HL-60/S4 treated with phorbol 12-myristate 13-acetate at 8.2 ng/mL for 4 days and 3 days (cell line): ENCODE data around the gene IBA57.
"Not testable (repeated sequence)": the region's sequence is repeated elsewhere in the genome, so short reads cannot be mapped to it uniquely, and the experiment has no call there.

Experiments used
- in situ Hi-C: fragments of 300-500 bp; cut with MboI; formaldehyde crosslinking; loops from 2 replicates; pipeline ENCODE4 v1.15.0; 2022; ENCODE audit warnings: low sequenced_read_pairs

IBA57 gene

GRCh38 chr1:228170666-228171065 is 5.1 kb downstream of the IBA57 start:
- in situ Hi-C loops, result no loop called here

GRCh38 chr1:228171221-228171891 is 5.8 kb downstream of the IBA57 start:
- in situ Hi-C loops, result no loop called here

GRCh38 chr1:228172591-228173527 is 7.3 kb downstream of the IBA57 start:
- in situ Hi-C loops, result no loop called here

- in situ Hi-C loops, result not testable (repeated sequence)
Observed at GRCh38 chr1:228173528-228174481, 8.2 kb downstream of the IBA57 start.

- in situ Hi-C loops, result no loop called here
Observed at GRCh38 chr1:228174482-228175315, 9.1 kb downstream of the IBA57 start.

GRCh38 chr1:228175316-228176023 is 9.9 kb downstream of the IBA57 start:
- in situ Hi-C loops, result no loop called here

- in situ Hi-C loops, result no loop called here
Observed at GRCh38 chr1:228176024-228176395, 10.4 kb downstream of the IBA57 start.

- in situ Hi-C loops, result no loop called here
Observed at GRCh38 chr1:228176461-228177182, 11.0 kb downstream of the IBA57 start.

- in situ Hi-C loops, result no loop called here
Observed at GRCh38 chr1:228177183-228177475, 11.5 kb downstream of the IBA57 start.

- in situ Hi-C loops, result no loop called here
Observed at GRCh38 chr1:228177721-228178710, 12.4 kb downstream of the IBA57 start.

- in situ Hi-C loops, result no loop called here
Observed at GRCh38 chr1:228178737-228179684, 13.4 kb downstream of the IBA57 start.

GRCh38 chr1:228180271-228180958 is 14.8 kb downstream of the IBA57 start:
- in situ Hi-C loops, result no loop called here

GRCh38 chr1:228180959-228181644 is 15.5 kb downstream of the IBA57 start:
- in situ Hi-C loops, result no loop called here

GRCh38 chr1:228181645-228182034 is 16.0 kb downstream of the IBA57 start:
- in situ Hi-C loops, result no loop called here

GRCh38 chr1:228182296-228183030 is 16.9 kb downstream of the IBA57 start:
- in situ Hi-C loops, result no loop called here
